NCI-H1930 (cell line): ENCODE data around the gene GRIN2C.
"Not testable (repeated sequence)": the region's sequence is repeated elsewhere in the genome, so short reads cannot be mapped to it uniquely, and the experiment has no call there.

Experiments
- DNase-seq, 2 experiments: peaks; one replicate each; lab custom pipeline; 2025; lab: John Stamatoyannopoulos, UW

GRIN2C gene

GRCh38 chr17:74879308-74879707, 19.6 kb upstream of the GRIN2C start:
- no peak for DNase-seq

- no peak for DNase-seq
Measured at GRCh38 chr17:74878658-74879057, 19.0 kb upstream of the GRIN2C start.

- DNase-seq, result no peak
Measured at GRCh38 chr17:74877592-74878548, 18.2 kb upstream of the GRIN2C start.

- DNase-seq, result no peak
Measured at GRCh38 chr17:74875977-74876593, 16.4 kb upstream of the GRIN2C start.

GRCh38 chr17:74875155-74875976, 15.7 kb upstream of the GRIN2C start:
- no peak for DNase-seq

GRCh38 chr17:74874615-74875037, 14.9 kb upstream of the GRIN2C start:
- no peak for DNase-seq

- no peak for DNase-seq
Measured at GRCh38 chr17:74873874-74874614, 14.4 kb upstream of the GRIN2C start.

- peak; percentile 100 for DNase-seq
Measured at GRCh38 chr17:74873037-74873873, 13.6 kb upstream of the GRIN2C start.

GRCh38 chr17:74872313-74873036, 12.8 kb upstream of the GRIN2C start, which contains the start of gene FDXR:
Gene FDXR, minus strand, starts transcription at chr17:74872994. Its CDS starts 50 bp downstream, at chr17:74872944.
- DNase-seq, result no peak

- DNase-seq, result no peak
Measured at GRCh38 chr17:74871356-74872076, 11.8 kb upstream of the GRIN2C start.

GRCh38 chr17:74870512-74870911, 10.8 kb upstream of the GRIN2C start:
- DNase-seq, result no peak

GRCh38 chr17:74870028-74870427, 10.3 kb upstream of the GRIN2C start:
- not testable (repeated sequence) for DNase-seq

- DNase-seq, result no peak
Measured at GRCh38 chr17:74868908-74869255, 9.2 kb upstream of the GRIN2C start.

GRCh38 chr17:74868251-74868907, 8.7 kb upstream of the GRIN2C start:
- DNase-seq, result no peak

GRCh38 chr17:74866198-74866835, 6.6 kb upstream of the GRIN2C start:
- DNase-seq, result no peak

GRCh38 chr17:74865504-74866197, 6.0 kb upstream of the GRIN2C start:
- no peak for DNase-seq

- peak; percentile 45 to 63 for DNase-seq
Measured at GRCh38 chr17:74864866-74865395, 5.2 kb upstream of the GRIN2C start.
